K562 (cell line): ENCODE results near the gene RNU6-9. TPM values are rescaled to one million over a fixed set of nuclear protein-coding genes. Genes with fewer than 3 reads are reported as not detected.

ENCODE experiments used
- ARID2 ChIP-seq: fragments of 450-650 bp; IDR thresholded peaks from 2 replicates; pipeline ENCODE4 v1.6.1; 2017; ENCODE audit warnings: antibody characterized with exemption, mild to moderate bottlenecking
- BRCA1 ChIP-seq, 2 experiments: fragments of 450-650 bp in 1 of 2; sonication (generic) in 1 of 2; formaldehyde crosslinking in 1 of 2; IDR thresholded peaks; 2 replicates each; pipeline versions ENCODE4 v1.5.0 to v1.6.1; 2017 to 2020; ENCODE audit warnings: mild to moderate bottlenecking in 1 of 2, missing genetic modification reagents in 1 of 2
- CC2D1A ChIP-seq: fragments of 450-650 bp; IDR thresholded peaks from 2 replicates; pipeline ENCODE4 v1.6.1; 2017; ENCODE audit warnings: mild to moderate bottlenecking
- ELF2 ChIP-seq: fragments of 250-450 bp; sonication (Bioruptor Pico); IDR thresholded peaks from 2 replicates; pipeline ENCODE4 v1.5.0; 2021; ENCODE audit warnings: mild to moderate bottlenecking
- ESRRA ChIP-seq: fragments of 450-650 bp; IDR thresholded peaks from 2 replicates; pipeline ENCODE4 v1.6.1; 2014; ENCODE audit warnings: low read depth, mild to moderate bottlenecking, moderate library complexity, borderline replicate concordance
- ETV1 ChIP-seq: fragments of 450-650 bp; conservative IDR thresholded peaks from 2 replicates; pipeline ENCODE4 v1.6.1; 2016; ENCODE audit warnings: missing genetic modification characterization, control low read depth, low read depth, missing compliant biosample characterization
- HDAC1 ChIP-seq, 2 experiments: fragments of 450-650 bp; IDR thresholded peaks; 2 replicates each; pipeline ENCODE4 v1.6.1; 2016 to 2017; ENCODE audit warnings: inconsistent platforms in 1 of 2, mild to moderate bottlenecking in 1 of 2, moderate library complexity in 1 of 2
- KLF10 ChIP-seq: fragments of 250-450 bp; sonication (Bioruptor Pico); IDR thresholded peaks from 2 replicates; pipeline ENCODE4 v1.6.1; 2021; ENCODE audit warnings: matching md5 sums
- OTX1 ChIP-seq: fragments of 450-650 bp; formaldehyde crosslinking; IDR thresholded peaks from 2 replicates; pipeline ENCODE4 v1.4.0; 2022; ENCODE audit warnings: mild to moderate bottlenecking
- POLR2H ChIP-seq: IDR thresholded peaks from 2 replicates; pipeline ENCODE4 v1.6.1; 2016; ENCODE audit warnings: missing genetic modification characterization, low read depth, mild to moderate bottlenecking, control low read depth, missing compliant biosample characterization, moderate library complexity
- PTBP1 ChIP-seq: fragments of 200-400 bp; formaldehyde crosslinking; IDR thresholded peaks from 2 replicates; pipeline ENCODE4 v1.6.1; 2017; ENCODE audit warnings: low read depth, low read length
- RBM39 ChIP-seq: fragments of 200-400 bp; formaldehyde crosslinking; optimal IDR thresholded peaks from 2 replicates; pipeline ENCODE3; 2018; ENCODE audit warnings: low read depth, low read length
- SMAD2 ChIP-seq: fragments of 150-350 bp; IDR thresholded peaks from 2 replicates; pipeline ENCODE4 v1.6.1; 2014; ENCODE audit warnings: low read depth, mild to moderate bottlenecking, low read length
- TAF7 ChIP-seq: fragments of 450-650 bp; IDR thresholded peaks from 2 replicates; pipeline ENCODE4 v1.6.1; 2016; ENCODE audit warnings: missing genetic modification characterization, missing compliant biosample characterization
- TCF3 ChIP-seq: sonication (generic); formaldehyde crosslinking; IDR thresholded peaks from 2 replicates; pipeline ENCODE4 v1.4.0; 2020; ENCODE audit warnings: mild to moderate bottlenecking, missing genetic modification reagents
- XRCC3 ChIP-seq: fragments of 450-650 bp; IDR thresholded peaks from 2 replicates; pipeline ENCODE4 v1.6.1; 2017; ENCODE audit warnings: mild to moderate bottlenecking, moderate library complexity
- ZNF121 ChIP-seq: sonication (generic); formaldehyde crosslinking; conservative IDR thresholded peaks from 2 replicates; pipeline ENCODE4 v1.8.0; 2022; ENCODE audit warnings: missing genetic modification reagents
- ZNF217 ChIP-seq: sonication (generic); formaldehyde crosslinking; IDR thresholded peaks from 2 replicates; pipeline ENCODE4 v1.8.0; 2022; ENCODE audit warnings: mild to moderate bottlenecking, missing genetic modification reagents
- ZNF23 ChIP-seq: fragments of 250-450 bp; sonication (Bioruptor Pico); IDR thresholded peaks from 2 replicates; pipeline ENCODE4 v1.4.0; 2020; ENCODE audit warnings: mild to moderate bottlenecking
- ZNF696 ChIP-seq: fragments of 250-450 bp; sonication (Bioruptor Pico); conservative IDR thresholded peaks from 2 replicates; pipeline ENCODE4 v1.4.0; 2020; ENCODE audit warnings: mild to moderate bottlenecking, moderate library complexity
- polyA plus RNA-seq, 8 experiments: library from polyadenylated mRNA; depleted of rRNA in 4 of 8; stranded (reverse) in 5 of 8; unstranded in 3 of 8; fragments of >200 nt; fragmentation: Nextera tagmentation in 2 of 8; fragmentation: Illumina TruSeq in 1 of 8; extraction: Ambion mirVana in 2 of 8; extraction: Trizol in 1 of 8; gene quantifications; 2 replicates each; pipeline versions ENCODE4 v1.2.1 to v1.2.3, GENCODE V29; 2011 to 2014; ENCODE audit warnings: inconsistent platforms in 1 of 8, missing spikeins in 1 of 8
- total RNA-seq, 7 experiments: library from RNA; depleted of rRNA in 6 of 7; stranded (reverse); fragments of >200 nt in 6 of 7; fragmentation: Illumina TruSeq in 2 of 7; extraction: Trizol in 2 of 7; gene quantifications; 2 replicates each; pipeline versions ENCODE4 v1.2.1 to v1.2.3, GENCODE V29; 2011 to 2021; ENCODE audit warnings: low replicate concordance in 1 of 7
- TF ChIP-seq, protein P1 (sequence below), 3 experiments: fragments of 200-800 bp in 1 of 3; sonication (Bioruptor generic) in 1 of 3; sonication (generic) in 1 of 3; formaldehyde crosslinking in 1 of 3; IDR thresholded peaks; 2 replicates each; pipeline versions ENCODE4 v1.6.1 to v1.8.0; 2016 to 2022; ENCODE audit warnings: mild to moderate bottlenecking in 2 of 3, missing compliant biosample characterization in 2 of 3, missing genetic modification characterization in 2 of 3, missing genetic modification reagents in 1 of 3
- TF ChIP-seq, protein P2 (sequence below): sonication (generic); formaldehyde crosslinking; IDR thresholded peaks from 2 replicates; pipeline ENCODE4 v1.8.1; 2023; ENCODE audit warnings: mild to moderate bottlenecking, missing genetic modification reagents
- TF ChIP-seq, protein P3 (sequence below), 2 experiments: fragments of 450-650 bp; IDR thresholded peaks; 2 replicates each; pipeline ENCODE4 v1.6.1; 2018; ENCODE audit warnings: mild to moderate bottlenecking in 2 of 2, low read depth in 1 of 2; ENCODE audit not compliant: partially characterized antibody in 2 of 2

Gene RNU6-9
- total and polyA plus RNA-seq, 9 of the 15 experiments (the other 6 are each of a cell fraction or from before 2014, with no cell fraction given): not detected

DNA sequence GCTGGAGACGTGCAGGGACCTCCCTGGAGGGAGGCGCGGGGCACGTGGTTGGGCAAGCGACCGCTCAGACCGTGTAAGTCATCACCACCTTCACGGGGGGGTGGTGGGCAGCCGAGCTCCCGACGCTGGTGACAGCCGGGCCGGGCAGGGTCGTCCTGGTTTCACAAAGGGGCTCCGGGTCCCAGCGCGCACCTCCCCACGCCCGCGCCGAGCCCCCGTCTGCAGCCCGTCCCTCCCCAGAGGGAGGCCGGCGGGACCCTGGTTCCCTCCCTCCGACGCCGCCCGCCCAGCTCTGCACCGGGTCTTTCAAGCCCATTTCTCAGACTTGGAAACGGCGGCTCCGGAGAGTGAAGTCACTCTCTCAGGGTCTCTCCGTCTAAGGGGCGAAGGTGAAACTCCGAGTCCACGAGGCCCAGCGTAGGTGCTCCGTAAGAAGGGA is 31.8 kb downstream of the RNU6-9 start (continued):
- no peak for TF ChIP-seq ZNF696 (CRISPR knock-in tag)
- TF ChIP-seq, protein P1, sequence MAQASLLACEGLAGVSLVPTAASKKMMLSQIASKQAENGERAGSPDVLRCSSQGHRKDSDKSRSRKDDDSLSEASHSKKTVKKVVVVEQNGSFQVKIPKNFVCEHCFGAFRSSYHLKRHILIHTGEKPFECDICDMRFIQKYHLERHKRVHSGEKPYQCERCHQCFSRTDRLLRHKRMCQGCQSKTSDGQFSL (CRISPR knock-in tag; IDR thresholded peaks at IDR 0.05): 0 out of 2 replicates have a peak, but pooled peaks have one; percentile 21
- TF ChIP-seq, protein P1 (tag; IDR thresholded peaks at IDR 0.05): no peak; a peak in 1 of 4 replicates
- TF ChIP-seq ZNF121 (CRISPR knock-in tag): no peak
- TF ChIP-seq KLF10 (CRISPR knock-in tag): no peak
- no peak for TF ChIP-seq XRCC3
- TF ChIP-seq, protein P2, sequence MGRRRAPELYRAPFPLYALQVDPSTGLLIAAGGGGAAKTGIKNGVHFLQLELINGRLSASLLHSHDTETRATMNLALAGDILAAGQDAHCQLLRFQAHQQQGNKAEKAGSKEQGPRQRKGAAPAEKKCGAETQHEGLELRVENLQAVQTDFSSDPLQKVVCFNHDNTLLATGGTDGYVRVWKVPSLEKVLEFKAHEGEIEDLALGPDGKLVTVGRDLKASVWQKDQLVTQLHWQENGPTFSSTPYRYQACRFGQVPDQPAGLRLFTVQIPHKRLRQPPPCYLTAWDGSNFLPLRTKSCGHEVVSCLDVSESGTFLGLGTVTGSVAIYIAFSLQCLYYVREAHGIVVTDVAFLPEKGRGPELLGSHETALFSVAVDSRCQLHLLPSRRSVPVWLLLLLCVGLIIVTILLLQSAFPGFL (CRISPR knock-in tag): no peak
- TF ChIP-seq, protein P3, sequence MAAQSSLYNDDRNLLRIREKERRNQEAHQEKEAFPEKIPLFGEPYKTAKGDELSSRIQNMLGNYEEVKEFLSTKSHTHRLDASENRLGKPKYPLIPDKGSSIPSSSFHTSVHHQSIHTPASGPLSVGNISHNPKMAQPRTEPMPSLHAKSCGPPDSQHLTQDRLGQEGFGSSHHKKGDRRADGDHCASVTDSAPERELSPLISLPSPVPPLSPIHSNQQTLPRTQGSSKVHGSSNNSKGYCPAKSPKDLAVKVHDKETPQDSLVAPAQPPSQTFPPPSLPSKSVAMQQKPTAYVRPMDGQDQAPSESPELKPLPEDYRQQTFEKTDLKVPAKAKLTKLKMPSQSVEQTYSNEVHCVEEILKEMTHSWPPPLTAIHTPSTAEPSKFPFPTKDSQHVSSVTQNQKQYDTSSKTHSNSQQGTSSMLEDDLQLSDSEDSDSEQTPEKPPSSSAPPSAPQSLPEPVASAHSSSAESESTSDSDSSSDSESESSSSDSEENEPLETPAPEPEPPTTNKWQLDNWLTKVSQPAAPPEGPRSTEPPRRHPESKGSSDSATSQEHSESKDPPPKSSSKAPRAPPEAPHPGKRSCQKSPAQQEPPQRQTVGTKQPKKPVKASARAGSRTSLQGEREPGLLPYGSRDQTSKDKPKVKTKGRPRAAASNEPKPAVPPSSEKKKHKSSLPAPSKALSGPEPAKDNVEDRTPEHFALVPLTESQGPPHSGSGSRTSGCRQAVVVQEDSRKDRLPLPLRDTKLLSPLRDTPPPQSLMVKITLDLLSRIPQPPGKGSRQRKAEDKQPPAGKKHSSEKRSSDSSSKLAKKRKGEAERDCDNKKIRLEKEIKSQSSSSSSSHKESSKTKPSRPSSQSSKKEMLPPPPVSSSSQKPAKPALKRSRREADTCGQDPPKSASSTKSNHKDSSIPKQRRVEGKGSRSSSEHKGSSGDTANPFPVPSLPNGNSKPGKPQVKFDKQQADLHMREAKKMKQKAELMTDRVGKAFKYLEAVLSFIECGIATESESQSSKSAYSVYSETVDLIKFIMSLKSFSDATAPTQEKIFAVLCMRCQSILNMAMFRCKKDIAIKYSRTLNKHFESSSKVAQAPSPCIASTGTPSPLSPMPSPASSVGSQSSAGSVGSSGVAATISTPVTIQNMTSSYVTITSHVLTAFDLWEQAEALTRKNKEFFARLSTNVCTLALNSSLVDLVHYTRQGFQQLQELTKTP (IDR thresholded peaks at IDR 0.05; ENCODE audit: low read depth in 1 of 2, partially characterized antibody in 2 of 2): no peak
- TF ChIP-seq CC2D1A: no peak
- TF ChIP-seq TCF3: no peak
- peak; percentile 50 to 67; a peak in 2 of 4 replicates for TF ChIP-seq HDAC1 (IDR thresholded peaks at IDR 0.05)
- no peak for TF ChIP-seq POLR2H (tag)
- peak; percentile 94 for TF ChIP-seq PTBP1
- TF ChIP-seq ZNF23 (CRISPR knock-in tag): no peak
- TF ChIP-seq ZNF217 (CRISPR knock-in tag): no peak
- no peak for TF ChIP-seq TAF7 (tag)
- no peak for TF ChIP-seq ELF2
- no peak for TF ChIP-seq SMAD2
- TF ChIP-seq OTX1 (CRISPR knock-in tag): peak; percentile 53; the same call in 1 of the 2 replicates
- TF ChIP-seq ESRRA: peak; percentile 85
- TF ChIP-seq ETV1 (tag): no peak
- TF ChIP-seq BRCA1 (IDR thresholded peaks at IDR 0.05): no peak
- TF ChIP-seq BRCA1 (CRISPR knock-in tag; IDR thresholded peaks at IDR 0.05): no peak
- TF ChIP-seq ARID2: no peak
- TF ChIP-seq RBM39: no peak
